ENCODE data around the gene CHIC2.

GRCh38 chr4:54014666-54015160 is 49.7 kb downstream of the CHIC2 start:
- TF ChIP-seq CTCF (conservative IDR thresholded peaks at IDR 0.05; ENCODE audit: low read depth, low read length) = no peak
- TF ChIP-seq EZH2 (IDR thresholded peaks at IDR 0.05; ENCODE audit: low read length, unreplicated experiment) = no peak

All from PC-3 (cell line).